ENCODE measurements around the gene CABYR.

DNA sequence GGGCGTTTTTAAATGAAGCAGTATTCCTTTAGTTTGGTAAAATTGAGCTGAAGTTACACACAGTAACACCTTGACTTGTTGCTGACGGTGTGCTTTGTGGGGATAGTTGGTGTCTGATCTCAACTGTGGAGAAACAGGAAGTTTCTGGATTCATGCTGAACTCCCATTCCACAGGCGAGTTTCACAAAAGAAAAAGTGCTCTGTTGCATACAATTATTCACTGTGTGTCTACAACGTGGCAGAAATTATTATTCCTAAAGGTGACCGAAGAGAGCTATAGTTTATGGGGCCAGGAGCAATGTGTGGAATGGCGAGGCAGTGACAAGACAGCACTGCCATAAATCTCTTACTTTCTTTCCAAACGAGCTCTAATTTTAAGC lies 463 bp upstream of the CABYR start:
- TF ChIP-seq CTCF (IDR thresholded peaks at IDR 0.05; ENCODE audit: insufficient read depth, low read length) (no peak), POLR2AphosphoS5 (IDR thresholded peaks at IDR 0.05; ENCODE audit: low read depth) (no peak)
- TF ChIP-seq, protein P1, sequence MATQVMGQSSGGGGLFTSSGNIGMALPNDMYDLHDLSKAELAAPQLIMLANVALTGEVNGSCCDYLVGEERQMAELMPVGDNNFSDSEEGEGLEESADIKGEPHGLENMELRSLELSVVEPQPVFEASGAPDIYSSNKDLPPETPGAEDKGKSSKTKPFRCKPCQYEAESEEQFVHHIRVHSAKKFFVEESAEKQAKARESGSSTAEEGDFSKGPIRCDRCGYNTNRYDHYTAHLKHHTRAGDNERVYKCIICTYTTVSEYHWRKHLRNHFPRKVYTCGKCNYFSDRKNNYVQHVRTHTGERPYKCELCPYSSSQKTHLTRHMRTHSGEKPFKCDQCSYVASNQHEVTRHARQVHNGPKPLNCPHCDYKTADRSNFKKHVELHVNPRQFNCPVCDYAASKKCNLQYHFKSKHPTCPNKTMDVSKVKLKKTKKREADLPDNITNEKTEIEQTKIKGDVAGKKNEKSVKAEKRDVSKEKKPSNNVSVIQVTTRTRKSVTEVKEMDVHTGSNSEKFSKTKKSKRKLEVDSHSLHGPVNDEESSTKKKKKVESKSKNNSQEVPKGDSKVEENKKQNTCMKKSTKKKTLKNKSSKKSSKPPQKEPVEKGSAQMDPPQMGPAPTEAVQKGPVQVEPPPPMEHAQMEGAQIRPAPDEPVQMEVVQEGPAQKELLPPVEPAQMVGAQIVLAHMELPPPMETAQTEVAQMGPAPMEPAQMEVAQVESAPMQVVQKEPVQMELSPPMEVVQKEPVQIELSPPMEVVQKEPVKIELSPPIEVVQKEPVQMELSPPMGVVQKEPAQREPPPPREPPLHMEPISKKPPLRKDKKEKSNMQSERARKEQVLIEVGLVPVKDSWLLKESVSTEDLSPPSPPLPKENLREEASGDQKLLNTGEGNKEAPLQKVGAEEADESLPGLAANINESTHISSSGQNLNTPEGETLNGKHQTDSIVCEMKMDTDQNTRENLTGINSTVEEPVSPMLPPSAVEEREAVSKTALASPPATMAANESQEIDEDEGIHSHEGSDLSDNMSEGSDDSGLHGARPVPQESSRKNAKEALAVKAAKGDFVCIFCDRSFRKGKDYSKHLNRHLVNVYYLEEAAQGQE (IDR thresholded peaks at IDR 0.05; ENCODE audit: insufficient replicate concordance, low read depth) = no peak

Data from HL-60 (cell line).